Measurements from ENCODE around the gene UMAD1.
A peak's percentile ranks its signal among the peaks of the same experiment; 100 is the strongest.

UMAD1 gene

GRCh38 chr7:7731732-7732131 lies 91.2 kb downstream of the UMAD1 start:
- peak; percentile 33 for DNase-seq (ENCODE audit: low spot score)

- DNase-seq (ENCODE audit: low spot score), result no peak
Measured at GRCh38 chr7:7732621-7733281, 92.2 kb downstream of the UMAD1 start.

- DNase-seq (ENCODE audit: low spot score), result no peak
Measured at GRCh38 chr7:7736671-7737070, 96.1 kb downstream of the UMAD1 start.

GRCh38 chr7:7737674-7738073 lies 97.1 kb downstream of the UMAD1 start:
- DNase-seq (ENCODE audit: low spot score), result no peak

- no peak for DNase-seq (ENCODE audit: low spot score)
Measured at GRCh38 chr7:7738177-7738576, 97.6 kb downstream of the UMAD1 start.

- no peak for DNase-seq (ENCODE audit: low spot score)
Measured at GRCh38 chr7:7738622-7739021, 98.1 kb downstream of the UMAD1 start.

GRCh38 chr7:7739204-7740036 lies 98.9 kb downstream of the UMAD1 start:
- DNase-seq (ENCODE audit: low spot score), result no peak

GRCh38 chr7:7740037-7740355 lies 99.4 kb downstream of the UMAD1 start:
- no peak for DNase-seq (ENCODE audit: low spot score)

GRCh38 chr7:7742223-7742622 lies 101.7 kb downstream of the UMAD1 start:
- DNase-seq (ENCODE audit: low spot score), result no peak

- no peak for DNase-seq (ENCODE audit: low spot score)
Measured at GRCh38 chr7:7745258-7745657, 104.7 kb downstream of the UMAD1 start.

- no peak for DNase-seq (ENCODE audit: low spot score)
Measured at GRCh38 chr7:7745966-7746365, 105.4 kb downstream of the UMAD1 start.

GRCh38 chr7:7746458-7746857 lies 105.9 kb downstream of the UMAD1 start:
- DNase-seq (ENCODE audit: low spot score), result no peak

- no peak for DNase-seq (ENCODE audit: low spot score)
Measured at GRCh38 chr7:7750571-7751242, 110.2 kb downstream of the UMAD1 start.

GRCh38 chr7:7751243-7752092 lies 110.9 kb downstream of the UMAD1 start:
- no peak for DNase-seq (ENCODE audit: low spot score)

- no peak for DNase-seq (ENCODE audit: low spot score)
Measured at GRCh38 chr7:7756577-7756976, 116.0 kb downstream of the UMAD1 start.

- no peak for DNase-seq (ENCODE audit: low spot score)
Measured at GRCh38 chr7:7757576-7757975, 117.0 kb downstream of the UMAD1 start.

GRCh38 chr7:7761340-7761973 lies 120.9 kb downstream of the UMAD1 start:
- no peak for DNase-seq (ENCODE audit: low spot score)

GRCh38 chr7:7761974-7762779 lies 121.6 kb downstream of the UMAD1 start:
- no peak for DNase-seq (ENCODE audit: low spot score)

GRCh38 chr7:7764520-7765396 lies 124.2 kb downstream of the UMAD1 start:
- DNase-seq (ENCODE audit: low spot score), result no peak

GRCh38 chr7:7765422-7765821 lies 124.9 kb downstream of the UMAD1 start:
- no peak for DNase-seq (ENCODE audit: low spot score)
